GM23248 (cell line): ENCODE results near the gene ANP32B.

Experiments used
- EZH2 ChIP-seq: fragments of 200-600 bp; sonication (generic); IDR thresholded peaks from 2 replicates; pipeline ENCODE4 v1.6.1; 2018; ENCODE audit warnings: antibody characterized with exemption, mild to moderate bottlenecking; ENCODE audit not compliant: insufficient read depth, poor library complexity, severe bottlenecking
- EZH2phosphoT487 ChIP-seq: fragments of 200-600 bp; sonication (generic); IDR thresholded peaks from 2 replicates; pipeline ENCODE4 v1.6.1; 2018; ENCODE audit warnings: antibody characterized with exemption, moderate library complexity, mild to moderate bottlenecking, low read depth; ENCODE audit not compliant: insufficient read depth

- TF ChIP-seq EZH2phosphoT487: no peak
- no peak for TF ChIP-seq EZH2
Observed at GRCh38 chr9:97984188-97985057, 1.3 kb downstream of the ANP32B start.
